Stomach (tissue), 4 donors: ENCODE measurements around the gene CCNA1.

ENCODE experiments used
- POLR2A ChIP-seq, 4 donors: fragments of 450-650 bp; IDR thresholded peaks; one replicate each; pipeline ENCODE4 v1.6.1; 2016; ENCODE audit warnings: antibody characterized with exemption in 4 of 4, control low read depth in 2 of 4, mild to moderate bottlenecking in 1 of 4, moderate library complexity in 1 of 4
- POLR2AphosphoS5 ChIP-seq, 3 donors: sonication (generic); formaldehyde crosslinking; IDR thresholded peaks; one replicate each; pipeline ENCODE4 v1.6.1; 2016; ENCODE audit warnings: antibody characterized with exemption in 3 of 3

GRCh38 chr13:36428086-36428485 lies 4.2 kb upstream of the CCNA1 start:
- TF ChIP-seq POLR2A (IDR thresholded peaks at IDR 0.05) (no peak), POLR2AphosphoS5 (IDR thresholded peaks at IDR 0.05) (no peak)
